Measurements from ENCODE around the gene CAMKMT.

- TF ChIP-seq EZH2 (IDR thresholded peaks at IDR 0.05; ENCODE audit: low read length, unreplicated experiment) (no peak), CTCF (conservative IDR thresholded peaks at IDR 0.05; ENCODE audit: low read depth, low read length) (no peak)
Measured at GRCh38 chr2:44330801-44331200, 30.9 kb upstream of the CAMKMT start.

Data from PC-3 (cell line).